Rectal smooth muscle tissue (tissue), 1 donor: ENCODE measurements around the gene MOV10.

Experiments used
- H3K27ac ChIP-seq: one replicate; pipeline ENCODE4 v1.7.0; 2013; ENCODE audit warnings: low read depth, low read length, inconsistent platforms
- H3K27me3 ChIP-seq: one replicate; pipeline ENCODE4 v1.7.0; 2013; ENCODE audit warnings: low read length; ENCODE audit not compliant: control insufficient read depth, insufficient read depth
- H3K36me3 ChIP-seq: one replicate; pipeline ENCODE4 v1.7.0; 2013; ENCODE audit warnings: low read length; ENCODE audit not compliant: control insufficient read depth, insufficient read depth
- H3K4me1 ChIP-seq: one replicate; pipeline ENCODE4 v1.7.0; 2013; ENCODE audit warnings: low read length; ENCODE audit not compliant: control insufficient read depth, insufficient read depth
- H3K4me3 ChIP-seq: one replicate; pipeline ENCODE4 v1.7.0; 2013; ENCODE audit warnings: low read length
- H3K9ac ChIP-seq: one replicate; pipeline ENCODE4 v1.7.0; 2013; ENCODE audit warnings: low read length

The MOV10 gene

GRCh38 chr1:112677501-112677900 lies 3.0 kb downstream of the MOV10 start:
- Histone ChIP-seq H3K27ac (no peak overlapping the region), H3K9ac (no peak overlapping the region), H3K4me1 (peaks cover 13% of the 10 kb centered on the region), H3K4me3 (no peak overlapping the region), H3K27me3 (no peaks in the 10 kb centered on the region), H3K36me3 (no peaks in the 10 kb centered on the region)

GRCh38 chr1:112678605-112679004 lies 4.1 kb downstream of the MOV10 start:
- Histone ChIP-seq H3K4me3 (no peak overlapping the region), H3K27ac (no peak overlapping the region), H3K27me3 (no peaks in the 10 kb centered on the region), H3K36me3 (no peaks in the 10 kb centered on the region), H3K4me1 (peaks cover 9% of the 10 kb centered on the region), H3K9ac (no peak overlapping the region)

GRCh38 chr1:112685913-112686312 lies 11.5 kb downstream of the MOV10 start:
- peaks cover 5% of the 10 kb centered on the region for H3K36me3 ChIP-seq

GRCh38 chr1:112686417-112686816 lies 12.0 kb downstream of the MOV10 start:
- Histone ChIP-seq H3K4me3 (no peak overlapping the region), H3K9ac (no peak overlapping the region), H3K27ac (no peak overlapping the region), H3K36me3 (peaks cover 5% of the 10 kb centered on the region), H3K27me3 (no peaks in the 10 kb centered on the region), H3K4me1 (no peaks in the 10 kb centered on the region)

More at GRCh38 chr1:112685913-112686312, 11.5 kb downstream of the MOV10 start:
- no peaks in the 10 kb centered on the region for H3K27me3 ChIP-seq
- H3K9ac ChIP-seq: no peak overlapping the region
- no peak overlapping the region for H3K27ac ChIP-seq
- H3K4me3 ChIP-seq: no peak overlapping the region
- no peaks in the 10 kb centered on the region for H3K4me1 ChIP-seq

- no peaks in the 10 kb centered on the region for H3K4me1 ChIP-seq
- H3K27me3 ChIP-seq: no peaks in the 10 kb centered on the region
- peaks cover 8% of the 10 kb centered on the region for H3K36me3 ChIP-seq
- no peak overlapping the region for H3K9ac ChIP-seq
- H3K27ac ChIP-seq: no peak overlapping the region
- H3K4me3 ChIP-seq: no peak overlapping the region
Observed at GRCh38 chr1:112686835-112687234, 12.4 kb downstream of the MOV10 start.

GRCh38 chr1:112687361-112687760 lies 12.9 kb downstream of the MOV10 start:
- no peak overlapping the region for H3K9ac ChIP-seq
- H3K27ac ChIP-seq: no peak overlapping the region
- no peaks in the 10 kb centered on the region for H3K4me1 ChIP-seq
- H3K27me3 ChIP-seq: no peaks in the 10 kb centered on the region
- no peak overlapping the region for H3K4me3 ChIP-seq
- peaks cover 12% of the 10 kb centered on the region for H3K36me3 ChIP-seq

- Histone ChIP-seq H3K4me3 (no peak overlapping the region), H3K4me1 (no peaks in the 10 kb centered on the region), H3K27ac (peak overlapping the region; percentile 10), H3K9ac (no peak overlapping the region), H3K27me3 (no peaks in the 10 kb centered on the region), H3K36me3 (peaks cover 17% of the 10 kb centered on the region)
Observed at GRCh38 chr1:112687785-112688496, 13.5 kb downstream of the MOV10 start.

- no peaks in the 10 kb centered on the region for H3K4me1 ChIP-seq
- H3K4me3 ChIP-seq: no peak overlapping the region
- H3K9ac ChIP-seq: no peak overlapping the region
- peak overlapping the region; percentile 10 for H3K27ac ChIP-seq
- H3K36me3 ChIP-seq: peaks cover 21% of the 10 kb centered on the region
- no peaks in the 10 kb centered on the region for H3K27me3 ChIP-seq
Observed at GRCh38 chr1:112688781-112689193, 14.3 kb downstream of the MOV10 start.

- Histone ChIP-seq H3K4me3 (no peak overlapping the region), H3K4me1 (no peaks in the 10 kb centered on the region), H3K27me3 (no peaks in the 10 kb centered on the region), H3K36me3 (peaks cover 26% of the 10 kb centered on the region), H3K27ac (no peak overlapping the region), H3K9ac (no peak overlapping the region)
Observed at GRCh38 chr1:112689196-112689841, 14.9 kb downstream of the MOV10 start.

GRCh38 chr1:112689842-112690237 lies 15.4 kb downstream of the MOV10 start:
- no peaks in the 10 kb centered on the region for H3K27me3 ChIP-seq
- no peak overlapping the region for H3K27ac ChIP-seq
- no peak overlapping the region for H3K4me3 ChIP-seq
- no peaks in the 10 kb centered on the region for H3K4me1 ChIP-seq
- H3K9ac ChIP-seq: no peak overlapping the region
- peaks cover 31% of the 10 kb centered on the region for H3K36me3 ChIP-seq

GRCh38 chr1:112692681-112693080 lies 18.2 kb downstream of the MOV10 start:
- Histone ChIP-seq H3K27ac (no peak overlapping the region), H3K9ac (no peak overlapping the region), H3K4me1 (no peaks in the 10 kb centered on the region), H3K36me3 (peaks cover 40% of the 10 kb centered on the region), H3K27me3 (no peaks in the 10 kb centered on the region), H3K4me3 (no peak overlapping the region)

GRCh38 chr1:112693821-112694220 lies 19.4 kb downstream of the MOV10 start:
- Histone ChIP-seq H3K27ac (no peak overlapping the region), H3K4me1 (no peaks in the 10 kb centered on the region), H3K9ac (no peak overlapping the region), H3K27me3 (no peaks in the 10 kb centered on the region), H3K4me3 (no peak overlapping the region), H3K36me3 (peaks cover 45% of the 10 kb centered on the region)
